A549 (cell line): Measurements from ENCODE around the gene RBPJ.

Experiments
- CTCF ChIP-seq: fragments of >200 bp; sonication (Bioruptor Twin); formaldehyde crosslinking; IDR thresholded peaks from 3 replicates; pipeline ENCODE4 v1.5.1; 2016
- SREBF2 ChIP-seq: fragments of 450-650 bp; IDR thresholded peaks from 2 replicates; pipeline ENCODE4 v1.6.1; 2014; ENCODE audit warnings: mild to moderate bottlenecking, moderate library complexity

DNA sequence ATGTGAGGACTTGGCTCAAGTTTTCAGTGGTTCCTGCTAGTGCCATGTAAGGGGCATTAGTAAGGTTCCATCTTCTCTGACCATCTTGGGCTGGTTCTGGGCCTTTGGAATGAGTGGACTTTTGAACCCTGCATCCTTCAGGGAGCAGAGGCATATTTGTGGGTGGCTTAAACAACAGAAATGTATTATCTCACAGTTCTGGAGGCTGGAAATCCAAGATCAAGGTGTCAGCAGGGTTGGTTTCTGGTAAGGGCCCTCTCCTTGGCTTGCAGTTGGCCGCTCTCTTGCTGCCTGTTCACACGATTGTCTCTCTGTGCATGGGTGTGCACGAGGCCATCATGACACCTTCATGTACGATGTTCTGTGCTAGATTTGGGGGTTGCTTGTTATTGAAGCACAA is 148.2 kb downstream of the RBPJ start:
- TF ChIP-seq SREBF2 = no peak
- no peak for TF ChIP-seq CTCF
